SK-N-MC (cell line): Measurements from ENCODE around the gene CD302.

Source experiments
- EZH2 ChIP-seq: fragments of 200-600 bp; sonication (generic); IDR thresholded peaks from one replicate; pipeline ENCODE4 v1.6.1; 2017; ENCODE audit warnings: antibody characterized with exemption
- FOXP2 ChIP-seq: optimal IDR thresholded peaks from 2 replicates; pipeline ENCODE3; 2011; ENCODE audit warnings: mild to moderate bottlenecking, moderate library complexity; ENCODE audit not compliant: insufficient read depth; ENCODE audit errors: extremely low read length, control extremely low read depth
- POLR2AphosphoS5 ChIP-seq: IDR thresholded peaks from 2 replicates; pipeline ENCODE4 v1.6.1; 2012; ENCODE audit warnings: mild to moderate bottlenecking, low read depth, low read length, borderline replicate concordance

- TF ChIP-seq POLR2AphosphoS5 (no peak), EZH2 (no peak), FOXP2 (no peak)
These were observed 343 bp upstream of the CD302 start for GRCh38 chr2:159798376-159798725.
